Ovary (tissue), 9 donors: ENCODE results near the gene DOLPP1. TPM values are rescaled to one million over a fixed set of nuclear protein-coding genes. Genes with fewer than 3 reads are reported as not detected.
"Not testable (repeated sequence)": the region's sequence is repeated elsewhere in the genome, so short reads cannot be mapped to it uniquely, and the experiment has no call there.

ENCODE experiments used
- DNase-seq, 5 donors: peaks; one replicate each; pipeline ENCODE4 v3.0.0-alpha.2; 2019 to 2020
- H3K27ac ChIP-seq, 2 donors: fragments of 200-600 bp; one replicate each; pipeline versions ENCODE4 v1.5.1 to v1.8.0; 2019 to 2022
- H3K27me3 ChIP-seq: fragments of 200-600 bp; one replicate; pipeline ENCODE4 v1.8.0; 2022
- H3K36me3 ChIP-seq: fragments of 200-600 bp; sonication (generic); one replicate; pipeline ENCODE4 v1.5.1; 2019
- H3K4me1 ChIP-seq: one replicate; pipeline ENCODE4 v1.8.1; 2013; ENCODE audit warnings: mild to moderate bottlenecking, moderate library complexity; ENCODE audit not compliant: insufficient read depth
- H3K4me3 ChIP-seq: fragments of 200-600 bp; sonication (generic); one replicate; pipeline ENCODE4 v1.5.1; 2017
- H3K9me3 ChIP-seq, 2 donors: fragments of 200-600 bp in 1 of 2; sonication (generic) in 1 of 2; one replicate each; pipeline versions ENCODE4 v1.5.1 to v1.8.1; 2013 to 2019; ENCODE audit warnings: mild to moderate bottlenecking in 1 of 2, moderate library complexity in 1 of 2
- EP300 ChIP-seq: sonication (generic); formaldehyde crosslinking; IDR thresholded peaks from one replicate; pipeline ENCODE4 v1.6.1; 2017; ENCODE audit warnings: antibody characterized with exemption
- POLR2A ChIP-seq: fragments of 450-650 bp; IDR thresholded peaks from one replicate; pipeline ENCODE4 v1.6.1; 2017; ENCODE audit warnings: antibody characterized with exemption, mild to moderate bottlenecking, moderate library complexity
- WGBS, 3 donors: extraction: QIAGEN DNeasy Blood & Tissue Kit in 1 of 3; methylation state at CpG; one replicate each; pipeline versions ENCODE4 v1.1.5 to v1.1.7; 2013 to 2017; 5-methylcytosine and 5-hydroxymethylcytosine counted together
- intact Hi-C, 4 donors: fragments of 100-400 bp; cut with DNase I; formaldehyde crosslinking; loops; one replicate each; pipeline versions ENCODE4 v1.11.0 to v1.15.1; 2022 to 2023
- polyA plus RNA-seq, 2 donors: library from polyadenylated mRNA; stranded (reverse); fragments of 200-250 nt in 1 of 2; fragments of 350-450 nt in 1 of 2; fragmentation: Illumina TruSeq in 1 of 2; extraction: RNeasy Lipid Tissue Mini Kit (QIAGEN cat#74804) in 1 of 2; gene quantifications; one replicate each; pipeline ENCODE4 v1.2.3, GENCODE V29; 2013 to 2014
- total RNA-seq, 7 donors: library from RNA; depleted of rRNA in 2 of 7; stranded (reverse); fragments of >200 nt in 2 of 7; fragmentation: NEBNext Ultra II Directional in 3 of 7; extraction: Animal tissue kit (Norgen Biotek cat#: 25700) in 3 of 7; gene quantifications; one replicate each; pipeline versions ENCODE4 v1.1.0 to v1.2.4, GENCODE V29; 2016 to 2023
- TF ChIP-seq, protein P1 (sequence below), 3 donors: fragments of 450-650 bp in 2 of 3; fragments of 200-600 bp in 1 of 3; IDR thresholded peaks; one replicate each; pipeline versions ENCODE4 v1.5.1 to v1.8.0; 2016 to 2022; ENCODE audit warnings: antibody characterized with exemption in 3 of 3, mild to moderate bottlenecking in 1 of 3
- donor health status: DM: no; HTN: no; CAD: no; lungs with moderate emphysema.
- donor health status: DM: no; HTN: no; CAD: no.
- donor health status: Bipolar disorder and iron deficiency.
- donor health status: DM: yes; HTN: yes; CAD: no.
- donor health status: DM: no; HTN: no; CAD: no.
- donor health status: DM: yes; HTN: yes; CAD: no.

Gene DOLPP1
- total and polyA plus RNA-seq, 9 donors: 3.3 to 16.2 (median 8.6) TPM

DNA sequence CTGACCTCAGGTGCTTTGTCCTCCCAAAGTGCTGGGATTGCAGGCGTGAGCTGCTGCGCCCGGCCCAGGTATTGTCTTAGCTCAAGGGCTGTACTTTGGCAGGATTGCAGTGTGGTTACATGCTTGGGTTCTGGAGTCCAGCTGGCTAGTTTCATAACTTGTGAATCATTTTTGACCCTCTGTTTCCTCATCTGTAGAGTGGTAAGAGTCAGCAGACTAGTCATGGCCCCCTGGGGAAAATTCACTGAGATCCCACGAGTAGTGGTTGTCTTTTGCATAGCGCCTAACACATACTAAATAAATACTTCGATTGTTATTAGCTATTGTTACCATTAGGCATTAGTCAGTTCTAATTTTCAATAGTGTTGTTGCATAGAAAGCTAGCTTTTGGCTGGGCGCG, 44.6 kb downstream of the DOLPP1 start:
- DNase-seq: no peak
- Histone ChIP-seq H3K27ac (no peak overlapping the region), H3K36me3 (no peaks in the 10 kb centered on the region), H3K4me3 (no peak overlapping the region), H3K4me1 (no peaks in the 10 kb centered on the region), H3K9me3 (no peaks in the 10 kb centered on the region), H3K27me3 (no peaks in the 10 kb centered on the region)
- TF ChIP-seq, protein P1, sequence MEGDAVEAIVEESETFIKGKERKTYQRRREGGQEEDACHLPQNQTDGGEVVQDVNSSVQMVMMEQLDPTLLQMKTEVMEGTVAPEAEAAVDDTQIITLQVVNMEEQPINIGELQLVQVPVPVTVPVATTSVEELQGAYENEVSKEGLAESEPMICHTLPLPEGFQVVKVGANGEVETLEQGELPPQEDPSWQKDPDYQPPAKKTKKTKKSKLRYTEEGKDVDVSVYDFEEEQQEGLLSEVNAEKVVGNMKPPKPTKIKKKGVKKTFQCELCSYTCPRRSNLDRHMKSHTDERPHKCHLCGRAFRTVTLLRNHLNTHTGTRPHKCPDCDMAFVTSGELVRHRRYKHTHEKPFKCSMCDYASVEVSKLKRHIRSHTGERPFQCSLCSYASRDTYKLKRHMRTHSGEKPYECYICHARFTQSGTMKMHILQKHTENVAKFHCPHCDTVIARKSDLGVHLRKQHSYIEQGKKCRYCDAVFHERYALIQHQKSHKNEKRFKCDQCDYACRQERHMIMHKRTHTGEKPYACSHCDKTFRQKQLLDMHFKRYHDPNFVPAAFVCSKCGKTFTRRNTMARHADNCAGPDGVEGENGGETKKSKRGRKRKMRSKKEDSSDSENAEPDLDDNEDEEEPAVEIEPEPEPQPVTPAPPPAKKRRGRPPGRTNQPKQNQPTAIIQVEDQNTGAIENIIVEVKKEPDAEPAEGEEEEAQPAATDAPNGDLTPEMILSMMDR (IDR thresholded peaks at IDR 0.05): no peak
- no peak for TF ChIP-seq POLR2A
- TF ChIP-seq EP300: no peak
- intact Hi-C loops: loop anchor here in 1 of 4 donors (10.0 kb wide), 1 partner anchor 659 kb away; no protein-coding TSS in a partner anchor
- WGBS, 3 donors: 81 to 86% (median 85%) methylated on average over 8 of the region's 8 CpGs

DNA sequence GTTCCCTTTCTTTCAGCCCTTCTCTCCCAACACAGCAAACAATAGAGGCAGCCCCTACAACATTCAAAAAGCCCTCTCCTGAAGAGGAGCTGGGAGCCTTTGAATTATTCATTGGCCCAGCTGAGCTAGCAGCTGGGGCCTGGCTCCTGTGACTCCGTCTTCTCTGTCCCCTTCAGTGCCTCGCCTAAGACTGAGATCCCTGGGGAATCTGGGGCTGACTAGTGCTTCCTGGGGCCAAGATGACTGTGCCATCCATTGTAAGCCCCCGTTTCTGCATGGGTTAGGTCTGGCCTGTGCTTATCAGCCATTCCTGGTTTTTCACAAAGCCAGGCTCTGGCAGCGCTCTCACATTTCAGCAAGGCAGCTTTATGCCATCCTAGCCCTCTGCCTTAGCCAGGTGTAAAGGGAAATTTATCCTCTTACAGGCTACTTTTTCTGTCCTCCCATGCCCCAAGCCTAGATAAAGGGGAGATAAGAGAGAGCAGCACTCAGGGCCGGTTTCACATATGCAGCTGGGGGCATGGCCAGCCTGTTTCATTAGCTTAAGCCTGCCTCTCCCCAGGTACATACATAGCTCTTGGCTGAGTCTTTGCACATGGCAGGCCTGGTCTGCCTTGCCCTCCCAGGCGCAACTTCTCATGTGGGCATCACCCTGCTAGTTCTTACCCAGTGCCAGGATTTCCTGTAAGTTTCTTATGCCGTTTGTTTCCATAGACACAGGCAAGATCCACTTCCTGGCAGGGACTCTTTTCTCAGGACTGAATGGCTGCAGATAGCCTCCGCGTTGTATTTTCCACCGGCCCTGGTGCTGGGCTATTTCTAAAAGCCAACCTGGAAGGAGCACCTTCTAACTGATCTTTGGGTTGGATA, 46.1 kb downstream of the DOLPP1 start:
- no peaks in the 10 kb centered on the region for H3K4me1 ChIP-seq
- no peaks in the 10 kb centered on the region for H3K9me3 ChIP-seq
- no peaks in the 10 kb centered on the region for H3K27me3 ChIP-seq
- TF ChIP-seq EP300 (no peak), POLR2A (no peak)
- TF ChIP-seq, protein P1 (IDR thresholded peaks at IDR 0.05): no peak
- intact Hi-C loops: loop anchor here in 1 of 4 donors (10.0 kb wide), 1 partner anchor 658 kb away; no protein-coding TSS in a partner anchor
- no peak overlapping the region for H3K27ac ChIP-seq
- H3K36me3 ChIP-seq: no peaks in the 10 kb centered on the region
- WGBS, 3 donors: 80 to 83% (median 81%) methylated on average over 10 of the region's 10 CpGs
- no peak for DNase-seq
- no peak overlapping the region for H3K4me3 ChIP-seq

GRCh38 chr9:129128689-129129088, 47.8 kb downstream of the DOLPP1 start:
- Histone ChIP-seq H3K9me3 (no peaks in the 10 kb centered on the region), H3K36me3 (no peaks in the 10 kb centered on the region), H3K27ac (no peak overlapping the region), H3K4me1 (no peaks in the 10 kb centered on the region), H3K4me3 (no peak overlapping the region), H3K27me3 (no peaks in the 10 kb centered on the region)
- intact Hi-C loops: loop anchor here in 1 of 4 donors (10.0 kb wide), 1 partner anchor 656 kb away; no protein-coding TSS in a partner anchor
- no peak for DNase-seq
- 80 to 92% (median 90%) methylated on average over 5 of the region's 5 CpGs for WGBS, 3 donors
- TF ChIP-seq EP300: no peak
- TF ChIP-seq, protein P1 (IDR thresholded peaks at IDR 0.05): no peak
- no peak for TF ChIP-seq POLR2A

DNA sequence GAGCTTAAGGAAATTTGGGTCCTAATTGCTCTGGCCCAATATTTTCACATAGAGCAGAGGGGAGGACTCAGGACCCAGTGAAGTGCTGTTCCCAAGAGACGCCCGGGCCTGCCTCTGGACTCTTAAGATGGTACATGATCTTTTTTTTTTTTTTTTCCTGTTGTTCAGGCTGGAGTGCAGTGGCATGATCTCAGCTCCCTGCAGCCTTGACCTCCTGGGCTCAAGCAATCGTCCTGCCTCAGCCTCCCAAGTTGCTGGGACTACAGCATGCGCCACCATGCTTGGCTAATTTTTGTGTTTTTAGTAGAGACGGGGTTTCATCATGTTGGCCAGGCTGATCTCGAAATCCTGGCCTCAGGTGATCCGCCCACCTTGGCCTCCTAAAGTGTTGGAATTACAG, 49.4 kb downstream of the DOLPP1 start:
- not testable (repeated sequence) for H3K36me3 ChIP-seq, H3K27me3 ChIP-seq, H3K9me3 ChIP-seq, H3K4me3 ChIP-seq, H3K4me1 ChIP-seq, DNase-seq, H3K27ac ChIP-seq
- 78 to 81% (median 80%) methylated on average over 7 of the region's 7 CpGs for WGBS, 3 donors
- intact Hi-C loops: loop anchor here in 3 of 4 donors (5.0 to 10.0 kb wide), 3 partner anchors 645 to 657 kb away; no protein-coding TSS in a partner anchor

DNA sequence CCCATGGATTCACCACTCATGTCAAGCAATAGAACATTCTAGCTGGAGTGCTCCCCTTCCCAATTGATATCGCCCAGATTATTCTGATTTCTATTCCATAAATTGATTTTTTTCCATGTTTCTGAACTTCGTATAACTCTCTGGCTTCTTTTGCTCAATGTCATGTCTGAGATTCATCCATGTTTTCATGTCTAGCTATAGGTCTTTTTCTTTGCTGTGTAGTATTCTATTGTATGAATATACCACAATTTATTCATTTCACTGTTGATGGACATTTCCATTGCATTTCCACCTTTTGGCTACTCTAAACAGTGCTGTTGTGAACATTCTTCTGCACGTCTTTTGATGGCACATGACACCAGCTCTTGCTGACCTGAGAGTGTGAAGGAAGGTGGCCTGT, 49.9 kb downstream of the DOLPP1 start:
- Histone ChIP-seq H3K36me3 (no peaks in the 10 kb centered on the region), H3K4me1 (no peaks in the 10 kb centered on the region), H3K4me3 (no peak overlapping the region), H3K27ac (no peak overlapping the region), H3K9me3 (no peaks in the 10 kb centered on the region), H3K27me3 (no peaks in the 10 kb centered on the region)
- TF ChIP-seq, protein P1 (IDR thresholded peaks at IDR 0.05): no peak
- TF ChIP-seq EP300: no peak
- DNase-seq: no peak
- 65 to 74% (median 65%) methylated on average over 3 of the region's 3 CpGs for WGBS, 3 donors
- intact Hi-C loops: loop anchor here in 3 of 4 donors (5.0 to 10.0 kb wide), 3 partner anchors 644 to 657 kb away; no protein-coding TSS in a partner anchor
